ENCODE results near the gene CCDC88B.

Gene CCDC88B

DNA sequence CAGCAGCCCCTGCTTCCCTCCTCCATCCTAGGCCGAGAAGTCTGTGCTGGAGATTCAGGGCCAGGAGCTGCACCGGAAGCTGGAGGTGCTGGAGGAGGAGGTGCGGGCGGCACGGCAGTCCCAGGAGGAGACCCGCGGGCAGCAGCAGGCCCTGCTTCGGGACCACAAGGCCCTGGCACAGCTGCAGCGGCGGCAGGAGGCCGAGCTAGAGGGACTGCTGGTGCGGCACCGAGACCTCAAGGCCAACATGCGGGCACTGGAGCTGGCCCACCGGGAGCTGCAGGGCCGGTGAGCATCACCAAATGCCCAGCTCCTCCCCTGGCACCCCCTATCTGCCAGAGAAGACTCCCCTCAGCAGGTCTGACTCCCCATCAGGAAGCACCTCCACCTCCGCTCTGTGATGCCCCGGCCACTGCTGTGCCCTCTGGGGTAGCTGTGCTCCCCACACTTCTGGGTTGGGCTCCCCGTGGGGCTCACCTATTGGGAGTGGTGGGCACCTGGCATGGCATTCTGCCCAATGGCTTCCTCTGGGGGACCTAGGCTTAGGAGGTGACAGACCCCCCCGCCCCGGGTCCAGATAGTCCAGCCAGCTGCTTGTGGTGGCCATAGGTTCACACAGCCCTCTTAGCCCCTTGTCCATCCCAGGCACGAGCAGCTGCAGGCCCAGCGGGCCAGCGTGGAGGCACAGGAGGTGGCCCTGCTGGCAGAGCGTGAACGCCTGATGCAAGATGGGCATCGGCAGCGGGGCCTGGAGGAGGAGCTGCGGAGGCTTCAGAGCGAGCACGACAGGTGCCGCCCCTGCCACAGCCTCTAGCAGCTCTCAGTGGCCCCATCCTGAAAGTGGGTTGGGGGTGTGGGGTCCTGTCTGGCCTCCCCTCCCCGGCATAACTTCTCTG, 12.3 kb downstream of the CCDC88B start:
- no peak overlapping the region for H3K4me3 ChIP-seq (ENCODE audit: low read length)
- TF ChIP-seq ZNF274 (IDR thresholded peaks at IDR 0.05; ENCODE audit: low read depth, low read length): no peak

DNA sequence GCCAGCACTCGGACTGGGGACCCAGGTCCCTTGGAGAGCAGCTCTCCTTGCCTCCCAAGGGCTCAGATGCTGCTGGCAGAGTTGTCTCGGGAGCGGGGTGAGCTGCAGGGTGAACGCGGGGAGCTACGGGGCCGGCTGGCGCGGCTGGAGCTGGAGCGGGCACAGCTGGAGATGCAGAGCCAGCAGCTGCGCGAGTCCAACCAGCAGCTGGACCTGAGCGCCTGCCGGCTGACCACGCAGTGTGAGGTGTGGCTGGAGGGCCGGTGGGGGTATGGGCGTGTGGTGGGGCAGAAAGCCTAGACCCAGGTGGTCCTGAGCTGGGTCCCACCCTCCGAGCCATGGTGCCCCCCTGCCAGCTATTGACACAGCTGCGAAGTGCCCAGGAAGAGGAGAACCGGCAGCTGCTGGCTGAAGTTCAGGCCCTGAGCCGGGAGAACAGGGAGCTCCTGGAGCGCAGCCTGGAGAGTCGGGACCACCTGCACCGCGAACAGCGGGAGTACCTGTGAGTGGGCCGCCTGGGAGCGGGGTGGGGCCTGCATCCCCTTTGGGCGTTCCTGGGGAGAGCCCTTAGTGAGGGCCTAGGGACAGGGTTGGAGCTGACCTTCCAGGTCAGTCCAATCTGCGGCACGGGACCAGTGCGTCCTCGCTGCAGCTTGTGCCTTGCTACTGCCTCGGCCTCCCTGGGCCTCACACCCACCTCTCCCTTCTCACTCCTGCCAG, 13.2 kb downstream of the CCDC88B start:
- no peak for TF ChIP-seq ZNF274 (IDR thresholded peaks at IDR 0.05; ENCODE audit: low read depth, low read length)
- H3K4me3 ChIP-seq (ENCODE audit: low read length): no peak overlapping the region

DNA sequence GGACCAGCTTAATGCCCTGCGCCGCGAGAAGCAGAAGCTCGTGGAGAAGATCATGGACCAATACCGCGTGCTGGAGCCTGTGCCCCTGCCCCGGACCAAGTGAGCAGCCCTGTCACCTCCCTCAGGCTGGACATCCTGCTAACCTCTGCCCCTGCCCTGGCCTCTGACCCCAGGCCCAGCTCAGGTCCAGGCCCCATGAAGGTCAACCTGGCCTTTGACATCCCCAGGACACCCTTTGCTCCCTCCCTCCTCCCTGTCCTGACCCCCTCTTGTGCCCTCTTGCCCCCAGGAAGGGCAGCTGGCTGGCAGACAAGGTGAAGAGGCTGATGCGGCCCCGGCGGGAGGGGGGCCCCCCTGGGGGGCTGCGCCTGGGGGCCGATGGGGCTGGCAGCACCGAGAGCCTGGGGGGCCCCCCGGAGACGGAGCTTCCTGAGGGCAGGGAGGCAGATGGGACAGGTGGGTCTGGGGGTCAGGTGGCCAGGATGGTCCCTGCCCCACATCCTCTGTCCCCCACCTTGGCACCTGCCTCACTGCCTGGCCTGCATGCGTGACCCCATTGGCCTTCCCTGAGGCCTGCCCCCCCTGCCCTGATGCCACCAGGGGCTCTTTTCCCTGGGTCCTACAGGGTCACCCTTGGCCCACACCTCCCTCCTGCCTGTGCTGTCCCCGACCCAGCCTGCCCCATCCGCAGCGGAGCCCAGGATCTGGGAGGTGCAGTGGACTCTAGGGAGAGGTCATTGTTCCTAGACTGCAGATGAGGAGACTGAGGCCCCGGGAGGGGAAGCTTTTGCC, 13.9 kb downstream of the CCDC88B start:
- TF ChIP-seq ZNF274 (IDR thresholded peaks at IDR 0.05; ENCODE audit: low read depth, low read length): no peak
- H3K4me3 ChIP-seq (ENCODE audit: low read length): no peak overlapping the region

DNA sequence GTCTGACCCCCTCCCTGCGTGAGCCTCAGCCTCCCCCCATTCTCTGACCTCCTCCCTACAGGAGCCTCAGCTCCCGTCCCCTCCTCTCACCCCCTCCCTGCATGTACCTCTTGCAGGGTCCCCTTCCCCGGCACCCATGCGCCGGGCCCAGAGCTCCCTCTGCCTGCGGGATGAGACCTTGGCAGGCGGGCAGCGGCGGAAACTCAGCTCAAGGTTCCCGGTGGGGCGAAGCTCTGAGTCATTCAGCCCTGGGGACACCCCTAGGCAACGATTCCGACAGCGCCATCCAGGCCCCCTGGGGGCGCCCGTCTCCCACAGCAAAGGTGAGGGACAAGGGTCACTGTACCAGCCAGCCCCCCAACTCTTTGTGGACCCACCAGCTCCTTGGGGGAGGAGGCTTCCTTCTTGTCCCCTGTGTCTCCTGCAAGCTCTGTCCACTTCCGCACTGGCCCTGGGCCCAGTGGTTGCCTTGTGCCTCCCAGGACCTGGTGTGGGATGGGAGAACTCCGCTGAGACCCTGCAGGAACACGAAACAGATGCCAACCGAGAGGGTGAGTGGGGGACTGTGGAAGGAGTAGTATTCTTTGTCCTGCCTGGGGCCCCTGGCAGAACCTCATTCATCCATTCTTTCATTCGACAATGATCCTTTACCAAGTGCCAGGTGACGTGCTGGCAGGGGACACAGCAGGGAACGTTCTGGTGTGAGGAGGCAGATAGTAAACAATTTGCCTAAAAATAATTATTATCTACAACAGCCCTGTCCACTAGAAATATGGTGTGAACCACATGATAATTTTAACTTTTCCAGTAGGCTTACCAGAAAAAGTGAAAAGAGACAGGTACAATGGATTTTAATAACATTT, 15.3 kb downstream of the CCDC88B start:
- TF ChIP-seq ZNF274 (IDR thresholded peaks at IDR 0.05; ENCODE audit: low read depth, low read length): no peak
- no peak overlapping the region for H3K4me3 ChIP-seq (ENCODE audit: low read length)

DNA sequence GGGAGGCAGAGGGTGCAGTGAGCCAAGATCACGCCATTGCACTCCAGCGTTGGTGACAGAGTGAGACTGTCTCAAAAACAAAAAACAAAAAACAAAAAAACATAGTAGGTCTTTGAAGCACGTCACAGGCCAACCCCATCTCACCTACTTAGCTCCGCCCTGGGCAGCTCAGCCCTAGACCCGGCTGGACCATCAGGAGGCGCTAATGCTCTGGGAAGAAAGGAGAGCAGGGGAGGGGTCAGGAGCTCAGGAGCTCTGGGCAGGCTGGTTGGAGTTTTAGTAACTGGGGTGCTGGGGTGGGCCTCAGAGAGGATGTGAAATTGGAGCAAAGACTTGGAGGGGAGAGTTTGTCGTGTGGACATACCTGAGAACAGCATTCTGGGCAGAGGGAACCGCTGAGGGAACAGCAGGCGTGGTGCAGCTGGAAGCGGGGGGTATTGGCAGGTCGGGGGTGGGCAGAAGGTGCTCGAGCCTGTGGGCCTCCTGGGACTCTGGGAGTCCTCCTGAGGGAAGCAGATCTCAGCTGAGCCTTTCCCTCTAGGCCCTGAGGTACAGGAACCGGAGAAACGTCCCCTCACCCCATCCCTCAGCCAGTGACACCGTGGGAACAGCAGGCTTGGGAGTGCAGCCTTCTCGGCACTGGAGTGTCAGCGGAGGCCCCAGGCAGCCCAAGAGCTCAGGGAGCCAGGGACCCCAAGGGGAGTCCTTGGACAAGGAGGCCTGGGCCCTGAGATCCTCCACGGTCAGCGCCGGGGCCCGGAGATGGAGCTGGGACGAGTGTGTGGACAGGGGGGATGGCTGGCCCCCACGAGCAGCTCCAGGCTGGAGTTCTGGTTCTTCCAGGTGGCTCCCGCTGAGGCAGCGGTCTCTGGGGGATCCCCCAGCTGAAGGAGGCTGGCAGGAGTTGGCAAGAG, 16.8 kb downstream of the CCDC88B start:
- no peak overlapping the region for H3K4me3 ChIP-seq (ENCODE audit: low read length)

DNA sequence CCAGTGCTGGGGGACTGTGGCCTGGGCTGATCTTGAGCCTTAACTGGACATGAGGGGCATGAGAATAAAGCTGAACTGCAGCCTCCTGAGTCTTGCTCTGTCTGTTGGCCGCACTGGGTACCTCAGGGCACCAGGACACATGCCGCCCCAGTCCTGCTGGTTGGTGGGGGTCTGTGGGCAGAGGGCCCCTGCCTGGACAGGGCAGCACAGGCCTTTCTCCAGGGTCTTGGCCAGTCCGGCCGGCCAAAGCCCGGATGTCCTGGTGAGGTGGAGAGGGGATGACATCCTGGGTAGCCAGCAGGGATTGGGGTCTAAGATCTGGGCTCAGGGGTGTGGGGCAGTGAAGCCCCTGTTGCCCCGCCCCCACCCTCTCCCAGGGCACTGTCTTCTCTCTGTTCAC, 17.4 kb downstream of the CCDC88B start:
- TF ChIP-seq ZNF274 (IDR thresholded peaks at IDR 0.05; ENCODE audit: low read depth, low read length): no peak
- H3K4me3 ChIP-seq (ENCODE audit: low read length): no peak overlapping the region

More for the DNA sequence above, 16.8 kb downstream of the CCDC88B start:
- TF ChIP-seq ZNF274 (IDR thresholded peaks at IDR 0.05; ENCODE audit: low read depth, low read length): no peak

DNA sequence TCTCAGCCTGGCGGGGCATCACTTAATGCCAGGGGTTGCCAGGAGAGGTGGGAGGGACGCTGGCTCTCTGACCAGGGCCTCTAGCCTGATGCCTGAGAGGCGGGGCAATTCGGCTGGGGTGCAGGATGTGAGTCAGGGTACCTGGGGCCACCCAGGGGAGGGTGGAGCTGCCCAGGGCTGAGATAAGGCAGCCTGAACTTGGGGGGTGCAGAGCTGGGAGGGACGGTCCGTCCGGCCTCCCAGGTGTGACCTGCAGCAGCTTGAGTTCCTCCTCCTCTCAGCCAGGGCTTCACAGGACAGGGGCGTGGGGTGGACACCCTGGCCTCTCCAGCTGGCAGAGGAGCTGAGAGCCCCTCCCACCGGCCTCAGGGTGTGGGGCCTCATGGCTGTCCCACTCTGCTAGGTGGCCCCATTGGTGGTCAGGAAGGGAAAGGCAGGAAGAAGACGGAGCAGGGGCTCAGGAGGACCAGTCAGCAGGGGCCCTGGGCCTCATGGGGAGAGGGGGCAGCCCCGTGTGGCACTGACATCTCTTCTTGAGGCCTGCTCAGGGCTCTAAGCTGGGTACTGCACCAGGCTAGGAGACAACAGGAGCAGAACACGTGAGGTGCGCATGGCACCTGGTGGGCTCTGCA, 18.0 kb downstream of the CCDC88B start:
- no peak for TF ChIP-seq ZNF274 (IDR thresholded peaks at IDR 0.05; ENCODE audit: low read depth, low read length)
- H3K4me3 ChIP-seq (ENCODE audit: low read length): no peak overlapping the region

DNA sequence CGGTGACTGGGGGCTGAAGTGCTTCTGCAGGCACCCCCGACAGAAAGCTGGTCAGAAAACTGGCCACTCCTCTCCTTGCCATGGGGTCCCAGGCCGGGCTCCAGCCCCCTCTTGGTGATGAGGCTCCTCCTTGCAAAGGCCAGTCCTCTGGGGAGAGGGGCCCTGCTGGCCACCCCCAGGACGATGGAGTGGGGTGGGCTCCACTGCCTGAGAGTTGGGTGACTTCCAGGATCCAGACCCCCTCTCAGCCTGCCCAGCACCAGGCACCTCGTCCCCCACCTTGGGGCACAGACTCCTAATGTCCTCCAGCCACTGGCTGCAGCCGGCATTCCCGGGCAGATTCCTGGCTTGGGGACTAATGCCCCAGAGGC, 18.5 kb downstream of the CCDC88B start:
- TF ChIP-seq ZNF274 (IDR thresholded peaks at IDR 0.05; ENCODE audit: low read depth, low read length): no peak
- H3K4me3 ChIP-seq (ENCODE audit: low read length): peak overlapping the region; percentile 76; the same call in 1 of the 2 replicates

DNA sequence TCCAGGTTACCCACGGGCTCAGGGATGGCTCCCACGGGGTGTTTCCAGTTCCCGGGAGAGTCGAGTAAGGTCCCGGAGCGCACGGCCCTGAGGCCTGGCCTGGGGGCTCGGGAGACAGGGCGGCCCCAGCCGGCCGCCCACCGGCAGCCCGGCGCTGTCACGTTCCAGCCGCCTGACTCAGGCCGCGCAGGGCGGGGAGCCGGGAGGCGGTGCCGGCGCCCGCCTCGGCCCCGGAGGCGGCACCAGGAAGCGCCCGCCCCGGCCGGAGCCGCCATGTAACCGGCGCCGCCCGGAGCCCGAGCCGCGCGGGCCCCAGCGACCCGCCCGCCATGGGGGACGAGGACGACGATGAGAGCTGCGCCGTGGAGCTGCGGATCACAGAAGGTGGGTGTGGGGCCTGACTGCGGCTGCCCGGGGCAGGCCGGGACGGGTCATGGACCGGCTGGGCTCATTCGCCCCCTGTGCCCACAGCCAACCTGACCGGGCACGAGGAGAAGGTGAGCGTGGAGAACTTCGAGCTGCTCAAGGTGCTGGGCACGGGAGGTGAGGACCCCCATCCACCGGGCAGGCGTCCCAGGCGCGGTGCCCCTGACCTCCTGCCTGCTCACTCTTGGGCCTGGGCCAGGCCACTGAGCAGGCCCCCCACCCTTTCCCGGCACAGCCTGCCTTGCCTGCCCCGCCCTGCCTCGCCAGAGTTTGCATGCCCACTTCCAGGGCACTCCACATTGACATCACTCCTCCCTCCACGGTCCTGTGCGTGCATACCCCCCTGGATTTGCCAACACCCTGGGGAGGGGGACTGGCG, 19.1 kb downstream of the CCDC88B start, which contains the start of gene RPS6KA4:
Gene RPS6KA4, plus strand, starts transcription at position 256 of the 805 bp plus-strand sequence. Its CDS starts 74 bp downstream, at position 330.
- TF ChIP-seq ZNF274 (IDR thresholded peaks at IDR 0.05; ENCODE audit: low read depth, low read length): no peak
- H3K4me3 ChIP-seq (ENCODE audit: low read length): peak within 1 kb of the TSS; percentile 76

DNA sequence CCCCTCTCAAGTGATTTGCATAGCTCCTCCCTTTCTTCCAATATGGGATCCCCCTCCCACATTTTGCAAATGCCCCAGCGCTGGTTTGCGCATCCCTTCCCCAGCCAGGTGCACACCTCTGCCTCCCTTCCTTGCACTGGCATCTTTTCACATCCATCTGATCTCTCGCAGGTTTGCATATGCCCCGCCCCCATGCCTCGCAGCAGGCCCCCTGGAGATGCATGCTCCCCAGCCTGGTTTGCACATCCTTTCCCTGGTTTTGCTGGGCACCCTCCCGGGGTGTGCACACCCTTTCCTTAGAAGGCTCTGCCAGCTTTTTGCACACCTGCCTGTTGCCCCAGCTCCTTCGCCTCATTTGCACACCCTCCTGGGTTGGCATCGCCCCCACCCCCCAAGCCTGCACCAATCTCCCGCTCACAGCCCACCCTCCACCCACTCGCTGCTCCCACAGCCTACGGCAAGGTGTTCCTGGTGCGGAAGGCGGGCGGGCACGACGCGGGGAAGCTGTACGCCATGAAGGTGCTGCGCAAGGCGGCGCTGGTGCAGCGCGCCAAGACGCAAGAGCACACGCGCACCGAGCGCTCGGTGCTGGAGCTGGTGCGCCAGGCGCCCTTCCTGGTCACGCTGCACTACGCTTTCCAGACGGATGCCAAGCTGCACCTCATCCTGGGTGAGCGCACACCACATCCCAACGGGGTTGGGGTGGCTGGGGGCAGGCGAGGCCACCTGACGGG, 19.9 kb downstream of the CCDC88B start:
- no peak for TF ChIP-seq ZNF274 (IDR thresholded peaks at IDR 0.05; ENCODE audit: low read depth, low read length)

More for the DNA sequence above, 19.9 kb downstream of the CCDC88B start:
- peak overlapping the region; percentile 76; the same call in 1 of the 2 replicates for H3K4me3 ChIP-seq (ENCODE audit: low read length)
